Measurements from ENCODE around the gene CYP2A6.
"Not testable (repeated sequence)": the region's sequence is repeated elsewhere in the genome, so short reads cannot be mapped to it uniquely, and the experiment has no call there.

- TF ChIP-seq CTCF, POLR2A, EP300 (IDR thresholded peaks at IDR 0.05): not testable (repeated sequence)
Observed at GRCh38 chr19:40826699-40827385, 23.4 kb downstream of the CYP2A6 start.

Measured in upper lobe of left lung (tissue), 4 donors.